Measurements from ENCODE around the gene TOB2.
"Not testable (repeated sequence)": the region's sequence is repeated elsewhere in the genome, so short reads cannot be mapped to it uniquely, and the experiment has no call there.

Gene TOB2

DNA sequence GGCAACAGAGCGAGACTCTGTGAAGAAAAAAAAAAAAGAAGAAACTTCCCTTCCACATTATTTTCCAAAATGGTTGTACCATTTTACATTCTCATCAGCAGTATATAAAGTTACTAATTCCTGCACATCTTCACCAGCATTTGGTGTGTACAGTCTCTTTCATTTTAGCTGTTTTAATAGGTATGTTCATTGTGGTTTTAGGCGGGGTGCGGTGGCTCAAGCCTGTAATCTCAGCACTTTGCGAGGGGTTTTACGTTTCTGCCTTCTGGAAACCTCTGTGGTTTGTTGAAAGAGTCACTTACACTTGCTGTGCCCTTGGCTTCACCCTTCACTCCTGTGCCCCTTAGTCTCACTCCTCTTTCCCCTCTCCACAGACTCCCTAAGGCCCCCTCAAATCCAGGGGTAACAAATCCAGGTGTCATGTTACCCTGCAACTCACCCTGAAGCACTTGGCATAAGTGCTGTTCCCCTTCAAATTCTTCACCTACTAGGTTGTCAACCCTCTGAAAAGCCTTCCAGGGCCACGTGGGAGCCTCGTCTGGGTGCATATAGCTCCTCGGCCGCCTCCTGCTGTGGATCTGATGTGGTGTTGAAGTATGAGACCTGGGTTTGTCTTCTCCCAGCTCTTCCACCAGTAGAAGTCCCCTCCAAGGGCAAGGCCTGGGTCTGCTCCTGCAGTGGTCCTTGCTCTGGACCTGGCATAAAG lies 20.8 kb downstream of the TOB2 start:
- DNase-seq (ENCODE audit: low read depth) = no peak

DNA sequence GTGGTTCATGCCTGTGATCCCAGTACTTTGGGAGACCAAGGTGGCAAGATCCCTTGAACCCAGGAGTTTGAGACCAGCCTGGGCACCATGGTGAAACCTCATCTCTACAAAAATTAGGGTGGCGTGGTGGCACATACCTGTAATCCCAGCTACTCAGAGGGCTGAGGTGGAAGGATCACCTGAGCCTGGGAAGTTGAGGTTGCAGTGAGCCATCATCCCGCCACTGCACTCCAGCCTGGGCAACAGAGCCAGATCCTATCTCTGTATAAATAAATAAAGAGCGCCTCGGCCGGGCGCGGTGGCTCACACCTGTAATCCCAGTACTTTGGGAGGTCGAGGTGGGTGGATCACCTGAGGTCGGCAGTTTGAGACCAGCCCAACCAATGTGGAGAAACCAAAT lies 27.9 kb downstream of the TOB2 start:
- no peak for DNase-seq (ENCODE audit: low read depth)

- no peak for DNase-seq (ENCODE audit: low read depth)
These were observed 28.8 kb downstream of the TOB2 start for GRCh38 chr22:41417622-41418390.

- DNase-seq (ENCODE audit: low read depth) = no peak
These were observed 31.0 kb downstream of the TOB2 start for GRCh38 chr22:41415554-41415953.

DNA sequence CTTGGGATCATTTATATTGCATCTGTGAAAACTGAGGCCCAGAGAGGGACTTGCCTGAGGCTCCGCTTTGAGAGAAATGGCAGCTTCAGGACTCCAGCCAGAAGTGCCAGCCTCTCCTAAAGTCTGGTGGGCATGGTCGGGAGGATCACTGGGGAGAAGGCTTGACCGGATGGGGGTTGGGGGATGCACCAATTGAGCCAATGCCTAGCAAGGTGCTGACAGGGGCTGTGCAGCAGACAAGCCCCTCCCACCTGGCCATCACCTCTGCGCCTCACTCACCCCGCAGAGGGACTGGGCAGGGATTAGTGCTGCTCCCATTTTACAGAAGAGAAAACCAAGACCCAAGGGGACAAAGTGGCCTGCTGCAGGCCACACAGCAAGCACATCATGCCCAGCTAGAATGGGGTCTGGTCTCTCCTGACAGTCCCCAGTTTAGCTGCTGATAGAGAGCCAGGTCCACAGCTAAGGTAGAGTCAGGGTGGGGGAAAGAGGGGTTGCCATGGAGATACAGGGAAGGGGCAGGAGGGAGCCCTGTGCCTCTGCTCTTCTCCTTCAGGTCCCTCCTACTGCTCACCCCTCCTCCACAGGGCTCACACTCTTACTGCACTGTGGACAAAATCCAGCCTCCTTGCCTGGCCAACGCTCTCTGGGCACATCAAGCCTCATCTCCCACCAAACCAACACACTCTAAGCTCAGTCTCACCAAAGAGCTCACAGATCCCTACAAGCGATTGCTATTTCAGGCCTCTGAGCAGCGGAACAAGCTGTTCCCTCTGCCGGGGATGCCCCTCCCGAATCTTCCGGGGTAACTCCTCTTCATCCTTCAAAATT lies 35.4 kb downstream of the TOB2 start:
- DNase-seq (ENCODE audit: low read depth) = no peak

- no peak for DNase-seq (ENCODE audit: low read depth)
These were observed 36.3 kb downstream of the TOB2 start for GRCh38 chr22:41410311-41410751.

DNA sequence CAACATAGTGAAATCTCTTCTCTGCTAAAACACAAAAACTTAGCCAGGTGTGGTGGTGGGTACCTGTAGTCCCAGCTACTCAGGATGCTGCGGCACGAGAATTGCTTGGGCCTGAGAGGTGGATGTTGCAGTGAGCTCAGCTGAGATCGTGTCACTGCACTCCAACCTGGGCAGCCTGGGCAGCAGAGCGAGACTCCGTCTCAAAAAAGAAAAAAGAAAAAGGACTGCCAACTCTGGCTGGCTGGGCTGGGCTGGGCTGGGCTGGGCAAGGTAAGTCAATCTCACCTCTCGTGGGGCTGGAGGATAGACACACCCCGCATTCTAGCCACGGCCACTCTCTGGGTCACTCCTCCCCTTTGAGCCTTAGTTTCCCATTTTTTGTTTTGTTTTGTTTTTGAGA lies 37.9 kb downstream of the TOB2 start:
- no peak for DNase-seq (ENCODE audit: low read depth)

DNA sequence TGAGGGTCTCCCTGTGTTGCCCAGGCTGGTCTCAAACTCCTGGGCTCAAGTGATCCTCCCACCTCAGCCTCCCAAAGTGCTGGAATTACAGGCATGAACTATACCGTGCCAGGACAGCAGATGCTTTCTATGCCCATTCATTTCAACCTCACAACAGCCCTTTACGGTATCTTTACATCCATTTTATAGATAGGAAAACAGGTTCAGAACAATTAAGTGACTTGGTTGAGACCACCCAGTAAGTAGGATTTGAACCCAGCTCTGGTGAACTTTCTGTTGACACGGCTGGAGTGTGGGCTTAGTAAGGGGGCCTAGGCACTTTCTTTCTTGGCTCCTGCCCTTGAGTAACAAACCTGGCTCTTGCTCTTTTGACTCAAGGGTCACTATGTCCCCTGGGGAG lies 39.2 kb downstream of the TOB2 start:
- no peak for DNase-seq (ENCODE audit: low read depth)

DNA sequence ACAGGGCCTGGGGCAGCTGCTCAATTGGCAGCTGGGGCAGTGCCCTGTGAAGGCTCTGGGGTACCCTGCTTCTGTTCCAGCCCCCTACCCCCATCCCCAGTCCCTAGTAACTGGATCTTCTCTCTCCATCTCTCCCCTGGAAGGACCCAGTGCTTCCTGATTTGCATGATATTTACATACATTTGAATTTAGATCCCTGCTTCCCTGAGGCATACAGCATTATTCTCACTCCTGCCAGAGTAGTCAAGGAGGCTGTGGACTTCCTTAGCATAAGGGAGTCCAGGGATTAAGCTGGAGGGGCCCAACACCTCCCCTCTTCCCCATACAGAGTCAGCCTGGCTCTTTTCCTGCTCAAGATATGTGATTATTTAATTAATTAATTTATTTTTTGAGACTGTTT lies 40.2 kb downstream of the TOB2 start:
- no peak for DNase-seq (ENCODE audit: low read depth)

GRCh38 chr22:41405588-41405987 lies 41.0 kb downstream of the TOB2 start:
- no peak for DNase-seq (ENCODE audit: low read depth)

DNA sequence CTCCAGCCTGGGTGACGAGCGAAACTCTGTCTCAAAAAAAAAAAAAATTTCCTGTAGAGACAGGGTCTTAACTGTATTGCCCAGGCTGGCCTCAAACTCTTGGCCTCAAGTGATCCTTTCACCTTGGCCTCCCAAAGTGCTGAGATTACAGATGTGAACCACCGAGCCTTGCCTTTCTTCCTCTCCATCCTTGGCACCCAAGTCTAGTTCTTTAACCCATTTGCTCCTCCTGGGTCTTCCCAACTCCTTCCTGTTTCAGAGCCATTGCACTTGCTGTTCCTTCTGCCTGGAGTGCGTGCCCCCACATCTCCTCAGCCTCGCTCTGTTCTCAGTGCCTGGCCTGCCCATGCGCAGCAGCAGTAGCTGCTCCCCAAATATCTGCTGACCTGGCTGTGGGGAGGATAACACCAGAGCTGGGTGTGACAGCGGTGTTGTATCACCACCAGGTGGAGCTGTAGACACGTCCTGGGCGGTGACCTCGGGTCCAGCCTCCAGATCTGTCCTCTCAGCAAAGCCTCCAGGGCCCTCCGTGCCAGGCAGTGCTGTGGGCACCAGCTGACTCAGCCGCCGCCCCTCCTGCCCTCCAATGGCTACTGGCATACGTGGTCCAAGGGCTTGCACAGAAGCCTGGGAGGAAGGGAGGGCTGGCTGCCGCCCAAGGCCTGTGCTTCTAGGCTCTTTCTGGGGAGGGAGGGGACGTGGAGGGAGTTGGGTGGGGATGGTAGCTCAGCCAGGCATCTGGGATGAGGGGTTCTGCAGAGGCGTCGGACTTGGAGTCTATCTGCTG lies 42.9 kb downstream of the TOB2 start:
- no peak for DNase-seq (ENCODE audit: low read depth)

DNA sequence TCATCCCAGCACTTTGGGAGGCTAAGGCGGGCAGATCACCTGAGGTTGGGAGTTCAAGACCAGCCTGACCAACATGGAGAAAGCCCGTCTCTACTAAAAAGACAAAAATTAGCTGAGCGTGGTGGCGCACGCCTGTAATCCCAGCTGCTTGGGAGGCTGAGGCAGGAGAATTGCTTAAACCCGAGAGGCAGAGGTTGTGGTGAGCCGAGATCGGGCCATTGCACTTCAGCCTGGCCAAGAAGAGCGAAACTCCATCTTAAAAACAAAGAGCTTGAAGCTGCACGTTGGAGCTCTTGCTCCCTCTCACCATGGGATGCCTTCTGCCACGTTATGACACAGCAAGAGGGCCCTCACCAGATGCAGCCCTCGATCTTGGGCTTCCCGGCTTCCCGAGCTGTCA lies 43.8 kb downstream of the TOB2 start:
- DNase-seq (ENCODE audit: low read depth) = not testable (repeated sequence)

DNA sequence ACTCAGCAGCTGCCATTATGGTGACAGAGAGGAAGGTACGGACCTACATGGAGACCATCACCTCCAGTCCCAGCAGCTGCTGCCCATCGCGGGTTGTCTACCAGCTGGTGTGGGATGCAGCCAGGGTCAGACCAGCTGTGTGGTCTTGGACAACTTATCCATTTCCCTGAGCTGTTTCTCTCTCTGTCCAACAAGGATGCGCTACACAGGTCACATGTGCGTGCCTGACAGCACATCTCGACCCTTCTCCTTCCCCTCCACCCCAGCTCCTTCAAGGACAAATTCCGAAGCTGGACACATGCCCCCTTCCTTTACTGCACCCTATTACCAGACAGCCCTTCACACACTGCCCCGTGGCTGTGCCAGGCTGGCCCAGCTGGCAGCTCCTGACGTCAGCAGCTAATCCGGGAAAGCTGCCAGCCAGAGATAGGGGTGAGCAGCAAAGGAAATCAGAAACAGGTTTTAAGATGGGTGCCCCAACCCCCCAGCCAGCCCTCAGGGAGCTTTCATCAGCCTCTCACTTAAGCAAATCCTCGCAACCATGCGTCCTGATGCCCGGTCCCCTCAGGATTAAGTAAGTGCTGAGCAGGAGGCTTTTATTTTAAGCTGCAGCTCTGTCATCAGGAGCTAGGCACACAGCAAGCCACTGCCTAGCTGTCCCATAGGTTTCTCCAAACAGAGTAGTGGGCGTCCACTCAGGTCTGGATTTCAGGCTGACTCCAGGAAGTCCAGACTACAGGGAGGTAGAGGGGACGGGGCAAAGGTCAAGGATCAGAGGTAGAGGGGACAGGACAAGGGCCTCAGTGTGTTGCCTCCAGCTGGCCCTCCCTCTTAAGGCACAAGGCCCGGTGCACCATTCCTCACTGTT lies 44.6 kb downstream of the TOB2 start:
- no peak for DNase-seq (ENCODE audit: low read depth)

DNA sequence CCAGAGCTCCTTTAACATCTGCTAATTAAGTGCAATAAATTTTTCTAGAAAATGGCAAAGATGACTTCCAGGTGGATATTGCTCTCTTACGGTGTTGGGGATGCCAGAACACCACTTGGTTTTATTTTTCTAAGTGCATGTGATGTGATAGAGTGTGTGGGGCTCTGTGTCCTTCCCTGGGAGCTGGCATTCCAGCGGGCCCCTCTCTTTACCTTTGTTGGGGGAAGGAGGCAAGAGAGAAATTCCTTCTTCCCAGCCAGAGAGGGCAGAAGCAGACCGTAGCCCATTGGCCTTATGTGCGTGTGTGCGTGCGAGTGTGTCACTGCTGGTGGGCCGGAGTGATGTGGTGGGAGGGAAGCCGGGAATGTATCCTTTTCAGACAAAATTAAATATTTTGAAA lies 47.7 kb downstream of the TOB2 start:
- no peak for DNase-seq (ENCODE audit: low read depth)

GRCh38 chr22:41397143-41397811 lies 49.3 kb downstream of the TOB2 start:
- DNase-seq (ENCODE audit: low read depth) = no peak

- no peak for DNase-seq (ENCODE audit: low read depth)
These were observed 50.9 kb downstream of the TOB2 start for GRCh38 chr22:41395531-41396240.

- no peak for DNase-seq (ENCODE audit: low read depth)
These were observed 52.6 kb downstream of the TOB2 start for GRCh38 chr22:41394012-41394356.

- no peak for DNase-seq (ENCODE audit: low read depth)
These were observed 59.3 kb downstream of the TOB2 start for GRCh38 chr22:41387341-41387740.

- DNase-seq (ENCODE audit: low read depth) = no peak
These were observed 62.5 kb downstream of the TOB2 start for GRCh38 chr22:41384128-41384527.
